Suprapubic skin (tissue), 4 donors: ENCODE measurements around the gene CHST13.

ENCODE experiments used
- EP300 ChIP-seq: sonication (generic); formaldehyde crosslinking; IDR thresholded peaks from one replicate; pipeline ENCODE4 v1.6.1; 2017; ENCODE audit warnings: antibody characterized with exemption
- POLR2A ChIP-seq, 2 donors: fragments of 450-650 bp; IDR thresholded peaks; one replicate each; pipeline ENCODE4 v1.6.1; 2017; ENCODE audit warnings: antibody characterized with exemption in 2 of 2, mild to moderate bottlenecking in 2 of 2, moderate library complexity in 2 of 2
- POLR2AphosphoS5 ChIP-seq, 3 donors: sonication (generic); formaldehyde crosslinking; IDR thresholded peaks; one replicate each; pipeline ENCODE4 v1.6.1; 2017; ENCODE audit warnings: antibody characterized with exemption in 3 of 3
- TF ChIP-seq, protein P1 (sequence below), 2 donors: fragments of 200-600 bp in 1 of 2; fragments of 450-650 bp in 1 of 2; sonication (generic) in 1 of 2; IDR thresholded peaks; one replicate each; pipeline ENCODE4 v1.5.1; 2016 to 2019; ENCODE audit warnings: antibody characterized with exemption in 2 of 2, mild to moderate bottlenecking in 1 of 2, moderate library complexity in 1 of 2

DNA sequence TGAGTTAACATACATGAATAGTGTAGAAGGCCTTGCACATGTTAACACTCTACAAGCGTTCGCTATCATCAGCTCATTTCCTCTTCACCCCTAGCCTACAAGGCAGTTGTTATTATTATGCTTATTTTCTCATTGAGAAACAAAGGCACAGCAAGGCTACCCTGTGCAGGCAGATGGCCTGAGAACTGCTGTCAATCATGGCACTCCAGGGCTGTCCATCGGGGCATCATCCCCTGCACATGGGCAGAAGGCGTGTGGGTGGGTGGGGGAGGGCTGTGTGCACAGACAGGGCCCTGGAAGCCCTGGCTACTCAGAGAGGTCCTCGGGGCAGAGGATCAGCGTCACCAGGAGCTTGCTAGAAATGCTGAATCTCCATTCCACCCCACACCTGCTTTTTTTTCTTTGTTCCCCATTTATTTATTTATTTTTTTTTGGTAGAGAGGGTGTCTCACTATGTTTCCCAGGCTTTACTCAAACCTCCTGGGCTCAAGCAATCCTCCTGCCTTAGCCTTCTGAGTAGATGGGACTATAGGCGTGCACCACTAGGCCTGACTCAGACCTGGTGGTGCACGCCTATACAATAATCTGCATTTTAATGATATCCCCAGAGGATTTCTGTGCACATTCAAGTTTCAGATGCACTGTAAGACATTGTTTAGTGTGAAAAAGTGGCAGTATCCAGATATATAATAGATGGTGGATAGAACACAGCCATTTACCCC lies 38.6 kb upstream of the CHST13 start:
- no peak for TF ChIP-seq POLR2A (IDR thresholded peaks at IDR 0.05)
- TF ChIP-seq, protein P1, sequence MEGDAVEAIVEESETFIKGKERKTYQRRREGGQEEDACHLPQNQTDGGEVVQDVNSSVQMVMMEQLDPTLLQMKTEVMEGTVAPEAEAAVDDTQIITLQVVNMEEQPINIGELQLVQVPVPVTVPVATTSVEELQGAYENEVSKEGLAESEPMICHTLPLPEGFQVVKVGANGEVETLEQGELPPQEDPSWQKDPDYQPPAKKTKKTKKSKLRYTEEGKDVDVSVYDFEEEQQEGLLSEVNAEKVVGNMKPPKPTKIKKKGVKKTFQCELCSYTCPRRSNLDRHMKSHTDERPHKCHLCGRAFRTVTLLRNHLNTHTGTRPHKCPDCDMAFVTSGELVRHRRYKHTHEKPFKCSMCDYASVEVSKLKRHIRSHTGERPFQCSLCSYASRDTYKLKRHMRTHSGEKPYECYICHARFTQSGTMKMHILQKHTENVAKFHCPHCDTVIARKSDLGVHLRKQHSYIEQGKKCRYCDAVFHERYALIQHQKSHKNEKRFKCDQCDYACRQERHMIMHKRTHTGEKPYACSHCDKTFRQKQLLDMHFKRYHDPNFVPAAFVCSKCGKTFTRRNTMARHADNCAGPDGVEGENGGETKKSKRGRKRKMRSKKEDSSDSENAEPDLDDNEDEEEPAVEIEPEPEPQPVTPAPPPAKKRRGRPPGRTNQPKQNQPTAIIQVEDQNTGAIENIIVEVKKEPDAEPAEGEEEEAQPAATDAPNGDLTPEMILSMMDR (IDR thresholded peaks at IDR 0.05): no peak
- no peak for TF ChIP-seq POLR2AphosphoS5 (IDR thresholded peaks at IDR 0.05)
- no peak for TF ChIP-seq EP300
